K562 (cell line): ENCODE data around the gene ZNF74. TPM values are rescaled to one million over a fixed set of nuclear protein-coding genes. Genes with fewer than 3 reads are reported as not detected.

ENCODE experiments used
- FOXA3 ChIP-seq, 2 experiments: fragments of 450-650 bp in 1 of 2; sonication (generic) in 1 of 2; formaldehyde crosslinking; IDR thresholded peaks in 1 of 2; conservative IDR thresholded peaks in 1 of 2; 2 replicates each; pipeline versions ENCODE4 v1.4.0 to v1.8.0; 2020 to 2022; ENCODE audit warnings: mild to moderate bottlenecking in 2 of 2, missing genetic modification reagents in 1 of 2
- GTF2F1 ChIP-seq: IDR thresholded peaks from 2 replicates; pipeline ENCODE4 v1.6.1; 2011; ENCODE audit warnings: low read depth, low read length, improper control_type of control experiment
- HNRNPH1 ChIP-seq: fragments of 200-400 bp; formaldehyde crosslinking; optimal IDR thresholded peaks from 2 replicates; pipeline ENCODE3; 2017; ENCODE audit warnings: low read depth, mild to moderate bottlenecking, low read length, moderate library complexity
- HNRNPL ChIP-seq: fragments of 200-400 bp; formaldehyde crosslinking; IDR thresholded peaks from 2 replicates; pipeline ENCODE4 v1.6.1; 2017; ENCODE audit warnings: low read depth, mild to moderate bottlenecking, low read length
- NEUROD1 ChIP-seq: fragments of 150-350 bp; IDR thresholded peaks from 2 replicates; pipeline ENCODE4 v1.6.1; 2014; ENCODE audit warnings: borderline replicate concordance, low read length, low read depth; ENCODE audit not compliant: partially characterized antibody
- POLR3A ChIP-seq: IDR thresholded peaks from 2 replicates; pipeline ENCODE4 v1.6.1; 2011; ENCODE audit warnings: borderline replicate concordance, mild to moderate bottlenecking, moderate library complexity; ENCODE audit not compliant: insufficient read length, insufficient read depth; ENCODE audit errors: extremely low read depth
- RBFOX2 ChIP-seq: fragments of 200-400 bp; formaldehyde crosslinking; IDR thresholded peaks from 2 replicates; pipeline ENCODE4 v1.6.1; 2017; ENCODE audit warnings: low read depth, mild to moderate bottlenecking, low read length, moderate library complexity
- SRF ChIP-seq, 2 experiments: fragments of 250-450, 450-650 bp in 1 of 2; sonication (Bioruptor Pico) in 1 of 2; sonication (generic) in 1 of 2; formaldehyde crosslinking; IDR thresholded peaks; 2 replicates each; pipeline versions ENCODE4 v1.5.0 to v1.5.1; 2020 to 2022; ENCODE audit warnings: mild to moderate bottlenecking in 1 of 2, missing genetic modification reagents in 1 of 2
- TEAD4 ChIP-seq, 2 experiments: sonication (generic) in 1 of 2; formaldehyde crosslinking in 1 of 2; IDR thresholded peaks; 2 replicates each; pipeline versions ENCODE4 v1.6.1 to v1.8.0; 2012 to 2022; ENCODE audit warnings: borderline replicate concordance in 1 of 2, inconsistent platforms in 1 of 2, low read length in 1 of 2, mild to moderate bottlenecking in 1 of 2, missing genetic modification reagents in 1 of 2
- polyA plus RNA-seq, 8 experiments: library from polyadenylated mRNA; depleted of rRNA in 4 of 8; stranded (reverse) in 5 of 8; unstranded in 3 of 8; fragments of >200 nt; fragmentation: Nextera tagmentation in 2 of 8; fragmentation: Illumina TruSeq in 1 of 8; extraction: Ambion mirVana in 2 of 8; extraction: Trizol in 1 of 8; gene quantifications; 2 replicates each; pipeline versions ENCODE4 v1.2.1 to v1.2.3, GENCODE V29; 2011 to 2014; ENCODE audit warnings: inconsistent platforms in 1 of 8, missing spikeins in 1 of 8
- total RNA-seq, 7 experiments: library from RNA; depleted of rRNA in 6 of 7; stranded (reverse); fragments of >200 nt in 6 of 7; fragmentation: Illumina TruSeq in 2 of 7; extraction: Trizol in 2 of 7; gene quantifications; 2 replicates each; pipeline versions ENCODE4 v1.2.1 to v1.2.3, GENCODE V29; 2011 to 2021; ENCODE audit warnings: low replicate concordance in 1 of 7
- TF ChIP-seq, protein P1 (sequence below): IDR thresholded peaks from 2 replicates; pipeline ENCODE4 v1.6.1; 2011; ENCODE audit warnings: borderline replicate concordance, low read depth, mild to moderate bottlenecking, moderate library complexity, low read length; ENCODE audit not compliant: insufficient read depth, poor library complexity, severe bottlenecking
- TF ChIP-seq, protein P2 (sequence below), 3 experiments: fragments of 200-800 bp in 1 of 3; sonication (Bioruptor generic) in 1 of 3; sonication (generic) in 1 of 3; formaldehyde crosslinking in 1 of 3; IDR thresholded peaks; 2 replicates each; pipeline versions ENCODE4 v1.6.1 to v1.8.0; 2016 to 2022; ENCODE audit warnings: mild to moderate bottlenecking in 2 of 3, missing compliant biosample characterization in 2 of 3, missing genetic modification characterization in 2 of 3, missing genetic modification reagents in 1 of 3
- TF ChIP-seq, protein P3 (sequence below): fragments of 200-800 bp; sonication (Bioruptor generic); IDR thresholded peaks from 2 replicates; pipeline ENCODE4 v1.6.1; 2017; ENCODE audit warnings: missing genetic modification characterization, missing compliant biosample characterization
- TF ChIP-seq, protein P4 (sequence below): sonication (generic); formaldehyde crosslinking; IDR thresholded peaks from 2 replicates; pipeline ENCODE4 v1.8.1; 2022; ENCODE audit warnings: missing genetic modification reagents
- TF ChIP-seq, protein P5 (sequence below), 2 experiments: IDR thresholded peaks; 2 replicates each; pipeline ENCODE4 v1.6.1; 2012; ENCODE audit warnings: improper control_type of control experiment in 2 of 2, low read depth in 2 of 2, low read length in 2 of 2, borderline replicate concordance in 1 of 2

Gene ZNF74
- total and polyA plus RNA-seq, 9 of the 15 experiments (the other 6 are each of a cell fraction or from before 2014, with no cell fraction given), result 2.4 to 53.5 (median 31.5) TPM

DNA sequence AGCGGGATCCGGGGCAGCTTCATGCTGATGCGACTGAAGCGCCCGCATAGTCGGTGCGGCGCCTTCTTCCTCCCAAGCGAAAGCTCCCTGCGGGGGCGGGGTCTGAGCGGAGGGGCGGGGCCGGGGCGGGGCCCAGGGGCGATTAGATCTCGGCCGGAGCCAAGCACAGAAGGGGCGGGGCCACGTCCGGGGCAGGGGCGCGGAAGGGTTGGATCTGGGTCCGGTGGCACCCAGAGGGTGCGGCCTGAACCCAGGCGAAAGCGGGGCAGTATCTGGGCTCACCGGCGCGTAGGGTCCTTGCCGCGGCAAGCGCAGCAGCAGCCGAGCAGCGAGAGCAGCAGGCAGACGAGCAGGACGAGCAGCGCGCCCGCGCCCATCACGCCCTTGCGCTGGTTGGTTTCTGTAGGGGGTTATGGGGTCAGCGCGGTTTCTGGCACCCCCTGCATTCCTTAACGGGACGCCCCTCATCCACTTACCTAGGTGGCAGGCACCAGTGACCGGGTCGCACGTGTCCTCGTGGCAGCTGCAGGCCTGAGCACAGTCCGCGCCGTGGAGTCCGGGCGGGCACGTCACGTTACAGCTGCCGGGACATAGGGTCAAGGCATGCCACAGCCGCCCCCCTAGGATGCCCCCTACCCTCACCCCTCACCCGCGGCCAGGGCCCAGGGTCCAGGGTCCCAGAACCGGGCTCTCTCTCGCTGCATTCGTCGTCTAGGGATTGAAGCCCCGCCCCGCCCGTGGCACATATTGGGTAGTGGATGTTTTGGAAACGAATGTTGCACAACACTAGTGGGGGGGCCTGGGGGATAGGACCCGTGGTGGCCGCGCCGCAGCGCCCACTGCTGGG, 35.5 kb downstream of the ZNF74 start (continued):
- TF ChIP-seq, protein P1, sequence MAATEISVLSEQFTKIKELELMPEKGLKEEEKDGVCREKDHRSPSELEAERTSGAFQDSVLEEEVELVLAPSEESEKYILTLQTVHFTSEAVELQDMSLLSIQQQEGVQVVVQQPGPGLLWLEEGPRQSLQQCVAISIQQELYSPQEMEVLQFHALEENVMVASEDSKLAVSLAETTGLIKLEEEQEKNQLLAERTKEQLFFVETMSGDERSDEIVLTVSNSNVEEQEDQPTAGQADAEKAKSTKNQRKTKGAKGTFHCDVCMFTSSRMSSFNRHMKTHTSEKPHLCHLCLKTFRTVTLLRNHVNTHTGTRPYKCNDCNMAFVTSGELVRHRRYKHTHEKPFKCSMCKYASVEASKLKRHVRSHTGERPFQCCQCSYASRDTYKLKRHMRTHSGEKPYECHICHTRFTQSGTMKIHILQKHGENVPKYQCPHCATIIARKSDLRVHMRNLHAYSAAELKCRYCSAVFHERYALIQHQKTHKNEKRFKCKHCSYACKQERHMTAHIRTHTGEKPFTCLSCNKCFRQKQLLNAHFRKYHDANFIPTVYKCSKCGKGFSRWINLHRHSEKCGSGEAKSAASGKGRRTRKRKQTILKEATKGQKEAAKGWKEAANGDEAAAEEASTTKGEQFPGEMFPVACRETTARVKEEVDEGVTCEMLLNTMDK, result peak; percentile 64
- TF ChIP-seq TEAD4 (IDR thresholded peaks at IDR 0.05; ENCODE audit: low read length) (peak; percentile 33; the same call in 1 of the 2 replicates), TEAD4 (CRISPR knock-in tag; IDR thresholded peaks at IDR 0.05; ENCODE audit: borderline replicate concordance) (peak; percentile 87; the same call in 1 of the 2 replicates), RBFOX2 (peak; percentile 45), POLR3A (no peak), HNRNPH1 (no peak), GTF2F1 (peak; percentile 32; the same call in 1 of the 2 replicates), FOXA3 (CRISPR knock-in tag; conservative IDR thresholded peaks at IDR 0.05 in 1 of 2, IDR thresholded peaks at IDR 0.05 in 1 of 2) (peak in 1 of 2 experiments; percentile 73; a peak in 1 of 4 replicates), NEUROD1 (peak; percentile 12), SRF (CRISPR knock-in tag; IDR thresholded peaks at IDR 0.05) (peak in 1 of 2 experiments; percentile 54; a peak in 1 of 4 replicates), HNRNPL (peak; percentile 93; the same call in 1 of the 2 replicates)
- TF ChIP-seq, protein P2, sequence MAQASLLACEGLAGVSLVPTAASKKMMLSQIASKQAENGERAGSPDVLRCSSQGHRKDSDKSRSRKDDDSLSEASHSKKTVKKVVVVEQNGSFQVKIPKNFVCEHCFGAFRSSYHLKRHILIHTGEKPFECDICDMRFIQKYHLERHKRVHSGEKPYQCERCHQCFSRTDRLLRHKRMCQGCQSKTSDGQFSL (CRISPR knock-in tag; IDR thresholded peaks at IDR 0.05), result peak; percentile 98
- TF ChIP-seq, protein P2 (tag; IDR thresholded peaks at IDR 0.05), result peak in 1 of 2 experiments; percentile 82; a peak in 3 of 4 replicates
- TF ChIP-seq, protein P3, sequence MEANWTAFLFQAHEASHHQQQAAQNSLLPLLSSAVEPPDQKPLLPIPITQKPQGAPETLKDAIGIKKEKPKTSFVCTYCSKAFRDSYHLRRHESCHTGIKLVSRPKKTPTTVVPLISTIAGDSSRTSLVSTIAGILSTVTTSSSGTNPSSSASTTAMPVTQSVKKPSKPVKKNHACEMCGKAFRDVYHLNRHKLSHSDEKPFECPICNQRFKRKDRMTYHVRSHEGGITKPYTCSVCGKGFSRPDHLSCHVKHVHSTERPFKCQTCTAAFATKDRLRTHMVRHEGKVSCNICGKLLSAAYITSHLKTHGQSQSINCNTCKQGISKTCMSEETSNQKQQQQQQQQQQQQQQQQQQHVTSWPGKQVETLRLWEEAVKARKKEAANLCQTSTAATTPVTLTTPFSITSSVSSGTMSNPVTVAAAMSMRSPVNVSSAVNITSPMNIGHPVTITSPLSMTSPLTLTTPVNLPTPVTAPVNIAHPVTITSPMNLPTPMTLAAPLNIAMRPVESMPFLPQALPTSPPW (CRISPR knock-in tag), result peak; percentile 84
- TF ChIP-seq, protein P4, sequence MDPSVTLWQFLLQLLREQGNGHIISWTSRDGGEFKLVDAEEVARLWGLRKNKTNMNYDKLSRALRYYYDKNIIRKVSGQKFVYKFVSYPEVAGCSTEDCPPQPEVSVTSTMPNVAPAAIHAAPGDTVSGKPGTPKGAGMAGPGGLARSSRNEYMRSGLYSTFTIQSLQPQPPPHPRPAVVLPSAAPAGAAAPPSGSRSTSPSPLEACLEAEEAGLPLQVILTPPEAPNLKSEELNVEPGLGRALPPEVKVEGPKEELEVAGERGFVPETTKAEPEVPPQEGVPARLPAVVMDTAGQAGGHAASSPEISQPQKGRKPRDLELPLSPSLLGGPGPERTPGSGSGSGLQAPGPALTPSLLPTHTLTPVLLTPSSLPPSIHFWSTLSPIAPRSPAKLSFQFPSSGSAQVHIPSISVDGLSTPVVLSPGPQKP, result 0 out of 2 replicates have a peak, but pooled peaks have one; percentile 92
- TF ChIP-seq, protein P5, sequence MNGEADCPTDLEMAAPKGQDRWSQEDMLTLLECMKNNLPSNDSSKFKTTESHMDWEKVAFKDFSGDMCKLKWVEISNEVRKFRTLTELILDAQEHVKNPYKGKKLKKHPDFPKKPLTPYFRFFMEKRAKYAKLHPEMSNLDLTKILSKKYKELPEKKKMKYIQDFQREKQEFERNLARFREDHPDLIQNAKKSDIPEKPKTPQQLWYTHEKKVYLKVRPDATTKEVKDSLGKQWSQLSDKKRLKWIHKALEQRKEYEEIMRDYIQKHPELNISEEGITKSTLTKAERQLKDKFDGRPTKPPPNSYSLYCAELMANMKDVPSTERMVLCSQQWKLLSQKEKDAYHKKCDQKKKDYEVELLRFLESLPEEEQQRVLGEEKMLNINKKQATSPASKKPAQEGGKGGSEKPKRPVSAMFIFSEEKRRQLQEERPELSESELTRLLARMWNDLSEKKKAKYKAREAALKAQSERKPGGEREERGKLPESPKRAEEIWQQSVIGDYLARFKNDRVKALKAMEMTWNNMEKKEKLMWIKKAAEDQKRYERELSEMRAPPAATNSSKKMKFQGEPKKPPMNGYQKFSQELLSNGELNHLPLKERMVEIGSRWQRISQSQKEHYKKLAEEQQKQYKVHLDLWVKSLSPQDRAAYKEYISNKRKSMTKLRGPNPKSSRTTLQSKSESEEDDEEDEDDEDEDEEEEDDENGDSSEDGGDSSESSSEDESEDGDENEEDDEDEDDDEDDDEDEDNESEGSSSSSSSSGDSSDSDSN (IDR thresholded peaks at IDR 0.05; ENCODE audit: borderline replicate concordance in 1 of 2, low read depth in 2 of 2, low read length in 2 of 2), result peak; percentile 11 to 73; a peak in 1 of 4 replicates
